ENCODE results near the gene LSS.

Gene LSS

GRCh38 chr21:46255166-46255565, 26.6 kb upstream of the LSS start:
- H3K9me3 ChIP-seq (ENCODE audit: control insufficient read depth, insufficient read depth, low read length): no peaks in the 10 kb centered on the region
- H3K9ac ChIP-seq (ENCODE audit: low read depth, low read length): no peak overlapping the region
- H3K27me3 ChIP-seq (ENCODE audit: control insufficient read depth, insufficient read depth, low read length): no peaks in the 10 kb centered on the region
- H3K4me3 ChIP-seq (ENCODE audit: low read depth, low read length): no peak overlapping the region
- H3K4me1 ChIP-seq (ENCODE audit: control insufficient read depth, insufficient read depth, low read length): no peaks in the 10 kb centered on the region
- peaks cover 55% of the 10 kb centered on the region for H3K36me3 ChIP-seq (ENCODE audit: control insufficient read depth, insufficient read depth, low read length)

- Histone ChIP-seq H3K9me3 (ENCODE audit: control insufficient read depth, insufficient read depth, low read length) (no peaks in the 10 kb centered on the region), H3K27me3 (ENCODE audit: control insufficient read depth, insufficient read depth, low read length) (no peaks in the 10 kb centered on the region), H3K36me3 (ENCODE audit: control insufficient read depth, insufficient read depth, low read length) (peaks cover 56% of the 10 kb centered on the region), H3K4me1 (ENCODE audit: control insufficient read depth, insufficient read depth, low read length) (no peaks in the 10 kb centered on the region), H3K4me3 (ENCODE audit: low read depth, low read length) (no peak overlapping the region), H3K9ac (ENCODE audit: low read depth, low read length) (no peak overlapping the region)
Measured at GRCh38 chr21:46254208-46254975, 25.8 kb upstream of the LSS start.

- no peaks in the 10 kb centered on the region for H3K27me3 ChIP-seq (ENCODE audit: control insufficient read depth, insufficient read depth, low read length)
- no peaks in the 10 kb centered on the region for H3K4me1 ChIP-seq (ENCODE audit: control insufficient read depth, insufficient read depth, low read length)
- H3K9ac ChIP-seq (ENCODE audit: low read depth, low read length): no peak overlapping the region
- peaks cover 50% of the 10 kb centered on the region for H3K36me3 ChIP-seq (ENCODE audit: control insufficient read depth, insufficient read depth, low read length)
- H3K4me3 ChIP-seq (ENCODE audit: low read depth, low read length): no peak overlapping the region
- no peaks in the 10 kb centered on the region for H3K9me3 ChIP-seq (ENCODE audit: control insufficient read depth, insufficient read depth, low read length)
Measured at GRCh38 chr21:46253610-46254124, 25.1 kb upstream of the LSS start.

- no peaks in the 10 kb centered on the region for H3K9me3 ChIP-seq (ENCODE audit: control insufficient read depth, insufficient read depth, low read length)
- H3K36me3 ChIP-seq (ENCODE audit: control insufficient read depth, insufficient read depth, low read length): peaks cover 48% of the 10 kb centered on the region
Measured at GRCh38 chr21:46252840-46253239, 24.3 kb upstream of the LSS start.

GRCh38 chr21:46250146-46250725, 21.7 kb upstream of the LSS start:
- H3K4me3 ChIP-seq (ENCODE audit: low read depth, low read length): no peak overlapping the region
- H3K9me3 ChIP-seq (ENCODE audit: control insufficient read depth, insufficient read depth, low read length): no peaks in the 10 kb centered on the region
- H3K9ac ChIP-seq (ENCODE audit: low read depth, low read length): no peak overlapping the region
- H3K36me3 ChIP-seq (ENCODE audit: control insufficient read depth, insufficient read depth, low read length): peaks cover 41% of the 10 kb centered on the region
- no peaks in the 10 kb centered on the region for H3K27me3 ChIP-seq (ENCODE audit: control insufficient read depth, insufficient read depth, low read length)
- no peaks in the 10 kb centered on the region for H3K4me1 ChIP-seq (ENCODE audit: control insufficient read depth, insufficient read depth, low read length)

More at GRCh38 chr21:46252840-46253239, 24.3 kb upstream of the LSS start:
- H3K4me3 ChIP-seq (ENCODE audit: low read depth, low read length): no peak overlapping the region
- H3K27me3 ChIP-seq (ENCODE audit: control insufficient read depth, insufficient read depth, low read length): no peaks in the 10 kb centered on the region
- no peaks in the 10 kb centered on the region for H3K4me1 ChIP-seq (ENCODE audit: control insufficient read depth, insufficient read depth, low read length)
- no peak overlapping the region for H3K9ac ChIP-seq (ENCODE audit: low read depth, low read length)

GRCh38 chr21:46248827-46249226, 20.3 kb upstream of the LSS start:
- no peak overlapping the region for H3K9ac ChIP-seq (ENCODE audit: low read depth, low read length)
- H3K9me3 ChIP-seq (ENCODE audit: control insufficient read depth, insufficient read depth, low read length): no peaks in the 10 kb centered on the region
- no peak overlapping the region for H3K4me3 ChIP-seq (ENCODE audit: low read depth, low read length)
- H3K4me1 ChIP-seq (ENCODE audit: control insufficient read depth, insufficient read depth, low read length): no peaks in the 10 kb centered on the region
- peaks cover 41% of the 10 kb centered on the region for H3K36me3 ChIP-seq (ENCODE audit: control insufficient read depth, insufficient read depth, low read length)
- H3K27me3 ChIP-seq (ENCODE audit: control insufficient read depth, insufficient read depth, low read length): no peaks in the 10 kb centered on the region

- Histone ChIP-seq H3K4me1 (ENCODE audit: control insufficient read depth, insufficient read depth, low read length) (no peaks in the 10 kb centered on the region), H3K4me3 (ENCODE audit: low read depth, low read length) (no peak overlapping the region), H3K27me3 (ENCODE audit: control insufficient read depth, insufficient read depth, low read length) (no peaks in the 10 kb centered on the region), H3K36me3 (ENCODE audit: control insufficient read depth, insufficient read depth, low read length) (peaks cover 42% of the 10 kb centered on the region), H3K9me3 (ENCODE audit: control insufficient read depth, insufficient read depth, low read length) (no peaks in the 10 kb centered on the region), H3K9ac (ENCODE audit: low read depth, low read length) (no peak overlapping the region)
Measured at GRCh38 chr21:46248422-46248782, 19.8 kb upstream of the LSS start.

- Histone ChIP-seq H3K36me3 (ENCODE audit: control insufficient read depth, insufficient read depth, low read length) (peaks cover 47% of the 10 kb centered on the region), H3K9ac (ENCODE audit: low read depth, low read length) (no peak overlapping the region), H3K4me1 (ENCODE audit: control insufficient read depth, insufficient read depth, low read length) (no peaks in the 10 kb centered on the region), H3K4me3 (ENCODE audit: low read depth, low read length) (no peak overlapping the region), H3K9me3 (ENCODE audit: control insufficient read depth, insufficient read depth, low read length) (no peaks in the 10 kb centered on the region), H3K27me3 (ENCODE audit: control insufficient read depth, insufficient read depth, low read length) (no peaks in the 10 kb centered on the region)
Measured at GRCh38 chr21:46247699-46248421, 19.3 kb upstream of the LSS start.

GRCh38 chr21:46246345-46246744, 17.8 kb upstream of the LSS start:
- peaks cover 55% of the 10 kb centered on the region for H3K36me3 ChIP-seq (ENCODE audit: control insufficient read depth, insufficient read depth, low read length)
- no peaks in the 10 kb centered on the region for H3K4me1 ChIP-seq (ENCODE audit: control insufficient read depth, insufficient read depth, low read length)
- H3K9ac ChIP-seq (ENCODE audit: low read depth, low read length): no peak overlapping the region

GRCh38 chr21:46245213-46245915, 16.8 kb upstream of the LSS start:
- H3K27me3 ChIP-seq (ENCODE audit: control insufficient read depth, insufficient read depth, low read length): no peaks in the 10 kb centered on the region
- no peaks in the 10 kb centered on the region for H3K4me1 ChIP-seq (ENCODE audit: control insufficient read depth, insufficient read depth, low read length)
- H3K4me3 ChIP-seq (ENCODE audit: low read depth, low read length): no peak overlapping the region
- no peaks in the 10 kb centered on the region for H3K9me3 ChIP-seq (ENCODE audit: control insufficient read depth, insufficient read depth, low read length)
- H3K36me3 ChIP-seq (ENCODE audit: control insufficient read depth, insufficient read depth, low read length): peaks cover 45% of the 10 kb centered on the region
- no peak overlapping the region for H3K9ac ChIP-seq (ENCODE audit: low read depth, low read length)

More at GRCh38 chr21:46246345-46246744, 17.8 kb upstream of the LSS start:
- H3K9me3 ChIP-seq (ENCODE audit: control insufficient read depth, insufficient read depth, low read length): no peaks in the 10 kb centered on the region
- no peaks in the 10 kb centered on the region for H3K27me3 ChIP-seq (ENCODE audit: control insufficient read depth, insufficient read depth, low read length)
- no peak overlapping the region for H3K4me3 ChIP-seq (ENCODE audit: low read depth, low read length)

- H3K4me1 ChIP-seq (ENCODE audit: control insufficient read depth, insufficient read depth, low read length): no peaks in the 10 kb centered on the region
- H3K27me3 ChIP-seq (ENCODE audit: control insufficient read depth, insufficient read depth, low read length): no peaks in the 10 kb centered on the region
- peaks cover 41% of the 10 kb centered on the region for H3K36me3 ChIP-seq (ENCODE audit: control insufficient read depth, insufficient read depth, low read length)
- H3K9ac ChIP-seq (ENCODE audit: low read depth, low read length): no peak overlapping the region
- H3K9me3 ChIP-seq (ENCODE audit: control insufficient read depth, insufficient read depth, low read length): no peaks in the 10 kb centered on the region
- no peak overlapping the region for H3K4me3 ChIP-seq (ENCODE audit: low read depth, low read length)
Measured at GRCh38 chr21:46244602-46245001, 16.0 kb upstream of the LSS start.
